Endothelial cell (in vitro differentiated cells): ENCODE data around the gene ODAD2. TPM values are rescaled to one million over a fixed set of nuclear protein-coding genes. Genes with fewer than 3 reads are reported as not detected.

Source experiments
- DNase-seq: peaks from one replicate; pipeline ENCODE4 v3.0.0; 2021; ENCODE audit warnings: low spot score
- H3K27ac Mint-ChIP-seq: one replicate; pipeline ENCODE4 v1.8.0; 2021; ENCODE audit warnings: mixed read lengths, inconsistent platforms; ENCODE audit not compliant: unreplicated experiment
- H3K27me3 Mint-ChIP-seq: one replicate; pipeline ENCODE4 v1.8.0; 2021; ENCODE audit warnings: mild to moderate bottlenecking, moderate library complexity, mixed read lengths, inconsistent platforms; ENCODE audit not compliant: unreplicated experiment
- H3K36me3 Mint-ChIP-seq: one replicate; pipeline ENCODE4 v1.8.0; 2021; ENCODE audit warnings: mild to moderate bottlenecking, low read depth, mixed read lengths, inconsistent platforms; ENCODE audit not compliant: unreplicated experiment
- H3K4me1 Mint-ChIP-seq: one replicate; pipeline ENCODE4 v1.8.0; 2021; ENCODE audit warnings: mild to moderate bottlenecking, mixed read lengths, inconsistent platforms; ENCODE audit not compliant: unreplicated experiment
- H3K4me3 Mint-ChIP-seq: one replicate; pipeline ENCODE4 v1.8.0; 2021; ENCODE audit warnings: mild to moderate bottlenecking, mixed read lengths, inconsistent platforms; ENCODE audit not compliant: unreplicated experiment
- H3K9me3 Mint-ChIP-seq: one replicate; pipeline ENCODE4 v1.8.0; 2021; ENCODE audit warnings: mixed read lengths, inconsistent platforms; ENCODE audit not compliant: unreplicated experiment
- CTCF ChIP-seq: fragments of 200-600 bp; sonication (generic); IDR thresholded peaks from one replicate; pipeline ENCODE4 v1.5.0; 2021; ENCODE audit warnings: antibody characterized with exemption; ENCODE audit not compliant: unreplicated experiment
- long read RNA-seq: library from polyadenylated mRNA; unstranded; transcript quantifications from one replicate; pipeline ENCODE4 v2.0.0, GENCODE V29; 2020; ENCODE audit not compliant: unreplicated experiment
- total RNA-seq: library from RNA; stranded (reverse); fragmentation: NEBNext Ultra II Directional; extraction: Animal tissue kit (Norgen Biotek cat#: 25700); gene quantifications from one replicate; pipeline ENCODE4 v1.2.1, GENCODE V29; 2021; ENCODE audit not compliant: unreplicated experiment

ODAD2 gene
- total RNA-seq: 3.9 TPM
- long read RNA-seq, partial matches to known transcripts: 0 of 1 reads
- long read RNA-seq, other reads (novel, unspliced or antisense): 1 of 1 reads

GRCh38 chr10:27998954-27999275, at the start of gene ODAD2:
ODAD2 (minus strand) TSS chr10:27999079; CDS start chr10:27995142, 3,937 bp downstream.
- Mint-ChIP-seq H3K27ac (peak within 1 kb of the TSS; percentile 92), H3K9me3 (no peaks in the 10 kb centered on the region), H3K36me3 (no peaks in the 10 kb centered on the region), H3K4me1 (peaks cover 23% of the 10 kb centered on the region), H3K4me3 (peak within 1 kb of the TSS; percentile 96), H3K27me3 (peaks cover 1% of the 10 kb centered on the region)
- TF ChIP-seq CTCF: no peak
- DNase-seq: no peak

- peaks cover 14% of the 10 kb centered on the region for H3K4me1 Mint-ChIP-seq
- no peaks in the 10 kb centered on the region for H3K36me3 Mint-ChIP-seq
- H3K9me3 Mint-ChIP-seq: no peaks in the 10 kb centered on the region
- no peak overlapping the region for H3K4me3 Mint-ChIP-seq
- no peak for TF ChIP-seq CTCF
- no peak for DNase-seq
- no peaks in the 10 kb centered on the region for H3K27me3 Mint-ChIP-seq
- H3K27ac Mint-ChIP-seq: no peak overlapping the region
These were observed 48.2 kb upstream of the ODAD2 start for GRCh38 chr10:28047061-28047460.

- no peak overlapping the region for H3K27ac Mint-ChIP-seq
- no peaks in the 10 kb centered on the region for H3K36me3 Mint-ChIP-seq
- H3K9me3 Mint-ChIP-seq: no peaks in the 10 kb centered on the region
- no peak for TF ChIP-seq CTCF
- H3K27me3 Mint-ChIP-seq: no peaks in the 10 kb centered on the region
- peaks cover 14% of the 10 kb centered on the region for H3K4me1 Mint-ChIP-seq
- no peak for DNase-seq
- H3K4me3 Mint-ChIP-seq: no peak overlapping the region
These were observed 47.7 kb upstream of the ODAD2 start for GRCh38 chr10:28046579-28046978.

GRCh38 chr10:28043941-28044340, 45.1 kb upstream of the ODAD2 start:
- no peak for DNase-seq
- Mint-ChIP-seq H3K4me3 (no peak overlapping the region), H3K27ac (no peak overlapping the region), H3K27me3 (no peaks in the 10 kb centered on the region), H3K36me3 (no peaks in the 10 kb centered on the region), H3K4me1 (peaks cover 11% of the 10 kb centered on the region), H3K9me3 (no peaks in the 10 kb centered on the region)
- no peak for TF ChIP-seq CTCF

GRCh38 chr10:28036587-28036986, 37.7 kb upstream of the ODAD2 start:
- no peaks in the 10 kb centered on the region for H3K4me1 Mint-ChIP-seq
- H3K27ac Mint-ChIP-seq: no peak overlapping the region
- H3K4me3 Mint-ChIP-seq: no peak overlapping the region

More at GRCh38 chr10:28036587-28036986, 37.7 kb upstream of the ODAD2 start:
- TF ChIP-seq CTCF: no peak
- Mint-ChIP-seq H3K36me3 (no peaks in the 10 kb centered on the region), H3K27me3 (no peaks in the 10 kb centered on the region), H3K9me3 (no peaks in the 10 kb centered on the region)
- no peak for DNase-seq
